Large intestine (tissue), 3 donors: ENCODE measurements around the gene C1QL4. TPM values are rescaled to one million over a fixed set of nuclear protein-coding genes. Genes with fewer than 3 reads are reported as not detected.
A peak's percentile ranks its signal among the peaks of the same experiment; 100 is the strongest.
"Not testable (repeated sequence)": the region's sequence is repeated elsewhere in the genome, so short reads cannot be mapped to it uniquely, and the experiment has no call there.

ENCODE experiments used
- DNase-seq, 2 donors: peaks; one replicate each; pipeline versions ENCODE4 v3.0.0 to v3.0.0-alpha.2; 2013
- H3K27ac ChIP-seq: one replicate; pipeline ENCODE4 v1.5.1; 2013; ENCODE audit warnings: low read length
- H3K27me3 ChIP-seq: 2 replicates; pipeline ENCODE4 v1.6.1; 2013; ENCODE audit warnings: low read length; ENCODE audit not compliant: control insufficient read depth, insufficient read depth
- H3K36me3 ChIP-seq: 2 replicates; pipeline ENCODE4 v1.6.1; 2013; ENCODE audit warnings: low read length; ENCODE audit not compliant: control insufficient read depth, insufficient read depth
- H3K4me1 ChIP-seq: one replicate; pipeline ENCODE4 v1.6.1; 2013; ENCODE audit warnings: low read length; ENCODE audit not compliant: control insufficient read depth, insufficient read depth
- H3K4me3 ChIP-seq: one replicate; pipeline ENCODE4 v1.5.1; 2013; ENCODE audit warnings: low read length
- H3K9me3 ChIP-seq: one replicate; pipeline ENCODE4 v1.6.1; 2013; ENCODE audit warnings: mild to moderate bottlenecking, low read depth, low read length, moderate library complexity; ENCODE audit not compliant: control insufficient read depth
- WGBS: methylation state at CpG from one replicate; pipeline ENCODE4 v1.1.5; 2013; ENCODE audit warnings: low lambda C conversion rate; ENCODE audit not compliant: insufficient coverage; 5-methylcytosine and 5-hydroxymethylcytosine counted together
- polyA plus RNA-seq: library from polyadenylated mRNA; unstranded; fragments of 120-200 nt; gene quantifications from one replicate; pipeline ENCODE4 v1.2.1, GENCODE V29; 2013

The C1QL4 gene
- polyA plus RNA-seq, 1 donor = 0.01 TPM

DNA sequence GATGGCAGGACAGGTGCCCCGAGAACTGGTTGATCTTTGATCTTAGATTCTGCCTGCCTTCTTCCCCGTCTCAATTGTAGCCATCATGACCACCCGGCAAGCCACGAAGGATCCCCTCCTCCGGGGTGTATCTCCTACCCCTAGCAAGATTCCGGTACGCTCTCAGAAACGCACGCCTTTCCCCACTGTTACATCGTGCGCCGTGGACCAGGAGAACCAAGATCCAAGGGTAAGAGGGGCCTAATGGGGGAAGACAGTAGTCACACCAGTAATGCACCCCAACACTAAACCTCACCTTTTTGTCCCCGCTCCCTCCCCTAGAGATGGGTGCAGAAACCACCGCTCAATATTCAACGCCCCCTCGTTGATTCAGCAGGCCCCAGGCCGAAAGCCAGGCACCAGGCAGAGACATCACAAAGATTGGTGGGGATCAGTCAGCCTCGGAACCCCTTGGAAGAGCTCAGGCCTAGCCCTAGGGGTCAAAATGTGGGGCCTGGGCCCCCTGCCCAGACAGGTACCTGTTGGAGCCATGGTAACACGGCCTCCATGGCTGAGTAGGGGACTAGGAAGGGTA, 13.4 kb downstream of the C1QL4 start:
- peak overlapping the region; percentile 73 for H3K4me3 ChIP-seq
- no peaks in the 10 kb centered on the region for H3K27me3 ChIP-seq
- no peaks in the 10 kb centered on the region for H3K9me3 ChIP-seq
- no peak for DNase-seq
- WGBS = no CpG with 5 or more reads among the region's 19 CpGs
- H3K4me1 ChIP-seq = peaks cover 6% of the 10 kb centered on the region
- H3K27ac ChIP-seq = no peak overlapping the region
- H3K36me3 ChIP-seq = peaks cover 3% of the 10 kb centered on the region

DNA sequence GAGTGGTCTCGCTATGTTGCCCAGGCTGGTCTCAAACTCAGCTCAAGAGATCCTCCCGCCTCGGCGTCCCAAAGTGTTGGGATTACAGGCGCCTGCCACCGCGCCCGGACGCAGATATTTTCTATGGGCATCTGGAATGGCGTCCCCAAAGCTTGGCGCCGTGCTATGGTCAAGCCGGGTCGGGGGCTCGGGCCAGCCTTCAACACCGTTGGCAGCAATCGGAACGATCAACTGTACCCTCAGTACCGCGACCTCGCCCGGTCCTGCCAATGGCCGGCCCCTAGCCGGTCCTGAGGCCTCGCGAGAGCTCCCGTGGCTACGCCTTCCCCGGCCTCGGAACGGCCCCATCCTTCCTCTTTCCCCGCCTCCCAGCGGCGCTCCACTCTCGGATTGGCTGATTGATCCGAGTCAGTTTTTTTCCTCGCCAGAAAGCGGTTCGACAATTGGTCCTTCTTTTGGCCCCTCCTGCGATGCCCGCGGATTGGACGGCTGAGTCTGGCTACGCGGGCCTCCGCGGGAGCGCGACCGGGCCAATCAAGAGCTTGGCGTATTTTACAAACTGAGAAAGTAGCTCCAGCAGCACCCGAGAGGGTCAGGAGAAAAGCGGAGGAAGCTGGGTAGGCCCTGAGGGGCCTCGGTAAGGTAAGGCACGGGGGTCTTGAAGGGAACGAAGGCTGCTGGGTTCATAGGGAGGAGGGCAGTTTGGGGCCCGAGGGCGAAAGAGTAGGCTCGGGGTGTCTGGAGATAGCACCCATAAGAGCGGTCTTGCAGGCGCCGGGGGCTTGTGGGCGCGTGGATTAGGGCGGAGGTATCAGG, 14.1 kb downstream of the C1QL4 start, which contains the start of gene TROAP:
TSS of gene TROAP (plus strand) at position 548 of the 816 bp plus-strand sequence. CDS start 354 bp downstream, outside the sequence.
- Histone ChIP-seq H3K27me3 (no peaks in the 10 kb centered on the region), H3K4me3 (peak within 1 kb of the TSS; percentile 73), H3K36me3 (peaks cover 3% of the 10 kb centered on the region), H3K27ac (no peak within 1 kb of the TSS), H3K9me3 (no peaks in the 10 kb centered on the region), H3K4me1 (peaks cover 6% of the 10 kb centered on the region)
- DNase-seq = peak; percentile 98 to 99
- WGBS = no CpG with 5 or more reads among the region's 65 CpGs

DNA sequence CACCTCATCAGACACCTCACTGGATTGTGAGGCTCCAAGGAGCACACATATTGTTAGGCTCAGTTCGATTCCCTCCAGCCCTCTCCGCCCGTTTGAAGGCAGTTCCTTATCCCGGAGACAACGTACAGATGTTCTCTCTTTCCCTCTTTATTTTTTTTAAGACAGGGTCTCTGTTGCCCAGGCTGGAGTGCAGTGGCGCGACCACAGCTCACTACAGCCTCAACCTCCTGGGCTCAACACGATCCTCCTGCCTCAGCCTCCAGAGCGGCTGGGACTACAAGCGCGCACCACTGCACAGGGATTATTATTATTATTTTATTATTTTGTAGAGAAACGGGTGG, 14.7 kb downstream of the C1QL4 start:
- Histone ChIP-seq H3K9me3 (no peaks in the 10 kb centered on the region), H3K27me3 (no peaks in the 10 kb centered on the region), H3K4me3 (peak overlapping the region; percentile 73), H3K4me1 (peaks cover 6% of the 10 kb centered on the region), H3K27ac (no peak overlapping the region), H3K36me3 (peaks cover 3% of the 10 kb centered on the region)
- DNase-seq = no peak
- WGBS = no CpG with 5 or more reads among the region's 12 CpGs

DNA sequence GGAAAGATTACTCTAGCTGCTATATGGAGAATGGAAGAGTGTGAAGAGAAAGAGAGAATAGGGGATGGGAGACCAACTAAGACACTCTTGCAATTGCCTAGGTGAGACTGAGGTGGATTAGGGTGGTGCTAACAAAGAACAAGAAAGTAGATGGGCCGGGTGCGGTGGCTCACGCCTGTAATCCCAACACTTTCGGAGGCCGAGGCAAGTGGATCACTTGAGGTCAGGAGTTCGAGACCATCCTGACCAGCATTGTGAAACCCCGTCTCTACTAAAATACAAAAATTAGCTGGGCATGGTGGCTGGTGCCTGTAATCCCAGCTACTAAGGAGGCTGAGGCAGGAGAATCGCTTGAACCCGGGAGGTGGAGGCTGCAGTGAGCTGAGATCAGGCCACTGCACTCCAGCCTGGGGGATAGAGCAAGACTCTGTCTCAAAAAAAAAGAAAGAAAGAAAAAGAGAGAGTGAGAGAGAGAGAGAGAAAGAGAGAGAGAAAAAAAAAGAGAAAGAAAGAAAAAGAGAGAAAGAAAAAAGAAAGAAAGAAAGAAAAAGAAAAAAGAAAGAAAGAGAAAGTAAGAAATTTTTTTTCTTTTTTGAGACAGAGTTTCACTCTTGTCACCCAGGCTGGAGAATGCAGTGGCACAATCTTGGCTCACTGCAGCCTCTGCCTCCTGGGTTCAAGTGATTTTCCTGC, 16.4 kb downstream of the C1QL4 start:
- WGBS = 88% methylated on average over 2 of the region's 9 CpGs
- not testable (repeated sequence) for H3K9me3 ChIP-seq, H3K27ac ChIP-seq, H3K4me1 ChIP-seq, H3K36me3 ChIP-seq, H3K4me3 ChIP-seq, H3K27me3 ChIP-seq, DNase-seq

- H3K4me1 ChIP-seq, H3K27ac ChIP-seq, H3K36me3 ChIP-seq, H3K27me3 ChIP-seq, H3K9me3 ChIP-seq, DNase-seq, H3K4me3 ChIP-seq: not testable (repeated sequence)
- WGBS = no CpG with 5 or more reads among the region's 10 CpGs
Observed at GRCh38 chr12:49317118-49317517, 19.9 kb downstream of the C1QL4 start.

- whole genome bisulfite sequencing = no CpG with 5 or more reads among the region's 1 CpG
- Histone ChIP-seq H3K4me1 (no peaks in the 10 kb centered on the region), H3K27me3 (peaks cover 2% of the 10 kb centered on the region), H3K27ac (no peak overlapping the region), H3K36me3 (no peaks in the 10 kb centered on the region), H3K9me3 (no peaks in the 10 kb centered on the region), H3K4me3 (no peak overlapping the region)
- DNase-seq = peak in 1 of 2 donors; percentile 61
Observed at GRCh38 chr12:49314811-49315210, 22.2 kb downstream of the C1QL4 start.

DNA sequence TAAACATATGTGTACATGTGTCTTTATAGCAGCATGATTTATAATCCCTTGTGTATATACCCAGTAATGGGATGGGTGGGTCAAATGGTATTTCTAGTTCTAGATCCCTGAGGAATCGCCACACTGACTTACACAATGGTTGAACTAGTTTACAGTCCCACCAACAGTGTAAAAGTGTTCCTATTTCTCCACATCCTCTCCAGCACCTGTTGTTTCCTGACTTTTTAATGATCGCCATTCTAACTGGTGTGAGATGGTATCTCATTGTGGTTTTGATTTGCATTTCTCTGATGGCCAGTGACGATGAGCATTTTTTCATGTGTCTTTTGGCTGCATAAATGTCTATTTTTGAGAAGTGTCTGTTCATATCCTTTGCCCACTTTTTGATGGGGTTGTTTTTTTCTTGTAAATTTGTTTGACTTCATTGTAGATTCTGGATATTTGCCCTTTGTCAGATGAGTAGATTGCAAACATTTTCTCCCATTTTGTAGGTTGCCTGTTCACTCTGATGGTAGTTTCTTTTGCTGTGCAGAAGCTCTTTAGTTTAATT, 26.5 kb downstream of the C1QL4 start:
- not testable (repeated sequence) for DNase-seq
- WGBS = no CpG with 5 or more reads among the region's 3 CpGs

DNA sequence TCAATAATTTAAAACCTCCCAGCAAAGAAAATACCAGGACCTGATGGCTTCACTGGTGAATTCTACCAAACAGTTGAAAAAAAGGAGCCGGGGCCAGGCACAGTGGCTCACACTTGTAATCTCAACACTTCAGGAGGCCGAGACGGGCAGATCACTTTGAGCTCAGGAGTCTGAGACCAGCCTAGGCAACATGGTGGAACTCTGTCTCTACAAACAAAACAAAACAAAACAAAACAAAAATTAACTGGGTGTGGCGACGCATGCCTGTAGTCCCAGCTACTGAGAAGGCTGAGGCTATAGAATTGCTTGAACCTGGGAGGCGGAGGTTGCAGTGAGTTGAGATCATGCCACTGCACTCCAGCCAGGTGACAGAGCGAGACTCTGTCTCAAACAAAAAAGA, 27.6 kb downstream of the C1QL4 start:
- Histone ChIP-seq H3K4me1 (no peaks in the 10 kb centered on the region), H3K36me3 (no peaks in the 10 kb centered on the region), H3K9me3 (no peaks in the 10 kb centered on the region), H3K4me3 (no peak overlapping the region), H3K27ac (no peak overlapping the region), H3K27me3 (peaks cover 15% of the 10 kb centered on the region)
- 80% methylated on average over 3 of the region's 7 CpGs for WGBS
- DNase-seq = no peak

More for the DNA sequence above, 26.5 kb downstream of the C1QL4 start:
- not testable (repeated sequence) for H3K4me3 ChIP-seq, H3K4me1 ChIP-seq, H3K36me3 ChIP-seq, H3K9me3 ChIP-seq, H3K27ac ChIP-seq
- H3K27me3 ChIP-seq = peaks cover 14% of the 10 kb centered on the region

GRCh38 chr12:49305762-49306510, 31.1 kb downstream of the C1QL4 start:
- Histone ChIP-seq H3K27me3 (peaks cover 30% of the 10 kb centered on the region), H3K36me3 (no peaks in the 10 kb centered on the region), H3K4me1 (no peaks in the 10 kb centered on the region), H3K4me3 (no peak overlapping the region), H3K9me3 (no peaks in the 10 kb centered on the region), H3K27ac (no peak overlapping the region)
- WGBS = no CpG with 5 or more reads among the region's 6 CpGs
- no peak for DNase-seq

GRCh38 chr12:49304161-49304560, 32.8 kb downstream of the C1QL4 start:
- no CpG with 5 or more reads among the region's 2 CpGs for WGBS
- H3K27me3 ChIP-seq = peaks cover 26% of the 10 kb centered on the region

More at GRCh38 chr12:49304161-49304560, 32.8 kb downstream of the C1QL4 start:
- Histone ChIP-seq H3K4me3 (no peak overlapping the region), H3K36me3 (no peaks in the 10 kb centered on the region), H3K27ac (no peak overlapping the region), H3K4me1 (no peaks in the 10 kb centered on the region), H3K9me3 (no peaks in the 10 kb centered on the region)
- no peak for DNase-seq
